ENCODE data around the gene ADPRM.

ADPRM gene

GRCh38 chr17:10754861-10755591 lies 57.6 kb downstream of the ADPRM start:
- no peak for TF ChIP-seq CTCF (IDR thresholded peaks at IDR 0.05; ENCODE audit: control insufficient read depth, extremely low read depth, insufficient read depth)
- DNase-seq (ENCODE audit: low read depth): no peak
- no peak overlapping the region for H3K4me3 ChIP-seq (ENCODE audit: low read depth, low read length)

- no peak for TF ChIP-seq CTCF (IDR thresholded peaks at IDR 0.05; ENCODE audit: control insufficient read depth, extremely low read depth, insufficient read depth)
- no peak overlapping the region for H3K4me3 ChIP-seq (ENCODE audit: low read depth, low read length)
These were observed 58.3 kb downstream of the ADPRM start for GRCh38 chr17:10755592-10756127.

DNA sequence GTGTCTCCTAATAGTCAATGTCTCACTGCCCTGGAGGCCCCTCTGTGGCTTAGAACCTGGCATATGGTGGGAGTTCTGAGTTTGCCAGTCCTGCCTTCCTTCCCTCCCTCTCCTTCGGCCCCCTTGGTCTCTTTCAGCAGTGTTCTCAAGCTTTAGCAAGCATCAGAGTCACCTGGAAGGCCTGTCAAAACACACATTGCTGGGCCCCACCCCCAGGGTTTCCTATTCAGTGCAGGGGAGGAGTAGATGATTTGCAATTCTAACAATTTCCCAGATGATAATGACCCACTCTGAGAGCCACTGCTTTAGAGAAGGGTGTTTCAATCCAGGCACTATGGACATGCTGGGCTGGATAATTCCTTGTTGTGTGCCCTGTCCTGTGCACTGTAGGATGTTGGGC lies 58.8 kb downstream of the ADPRM start:
- H3K4me3 ChIP-seq (ENCODE audit: low read depth, low read length): no peak overlapping the region
- TF ChIP-seq CTCF (IDR thresholded peaks at IDR 0.05; ENCODE audit: control insufficient read depth, extremely low read depth, insufficient read depth): no peak
- DNase-seq (ENCODE audit: low read depth): no peak

More at GRCh38 chr17:10755592-10756127, 58.3 kb downstream of the ADPRM start:
- no peak for DNase-seq (ENCODE audit: low read depth)

- no peak for TF ChIP-seq CTCF (IDR thresholded peaks at IDR 0.05; ENCODE audit: control insufficient read depth, extremely low read depth, insufficient read depth)
- DNase-seq (ENCODE audit: low read depth): no peak
- H3K4me3 ChIP-seq (ENCODE audit: low read depth, low read length): no peak overlapping the region
These were observed 59.2 kb downstream of the ADPRM start for GRCh38 chr17:10756619-10757018.

DNA sequence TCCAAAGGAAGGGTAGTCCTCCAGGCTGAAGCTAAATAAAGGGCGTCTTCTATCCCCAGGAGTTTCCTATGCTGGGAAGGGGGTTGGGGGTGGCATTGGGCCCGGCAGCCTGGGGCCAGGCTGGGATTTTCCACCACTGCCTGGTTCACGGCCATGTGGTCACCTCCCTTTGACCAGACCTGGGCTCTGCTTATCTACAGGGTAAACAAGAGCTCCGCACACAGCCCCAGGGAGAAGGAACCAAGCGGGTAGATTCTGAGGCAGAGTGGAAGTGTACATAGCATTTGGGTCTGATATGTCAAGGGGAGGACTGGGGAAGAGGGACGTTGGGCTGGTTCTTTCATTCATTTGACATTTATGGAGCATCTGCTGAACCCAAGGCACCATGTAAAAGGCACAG lies 59.7 kb downstream of the ADPRM start:
- no peak for TF ChIP-seq CTCF (IDR thresholded peaks at IDR 0.05; ENCODE audit: control insufficient read depth, extremely low read depth, insufficient read depth)
- H3K4me3 ChIP-seq (ENCODE audit: low read depth, low read length): no peak overlapping the region
- DNase-seq (ENCODE audit: low read depth): no peak

GRCh38 chr17:10757647-10758046 lies 60.3 kb downstream of the ADPRM start:
- TF ChIP-seq CTCF (IDR thresholded peaks at IDR 0.05; ENCODE audit: control insufficient read depth, extremely low read depth, insufficient read depth): no peak
- DNase-seq (ENCODE audit: low read depth): no peak
- H3K4me3 ChIP-seq (ENCODE audit: low read depth, low read length): no peak overlapping the region

- TF ChIP-seq CTCF (IDR thresholded peaks at IDR 0.05; ENCODE audit: control insufficient read depth, extremely low read depth, insufficient read depth): no peak
These were observed 60.7 kb downstream of the ADPRM start for GRCh38 chr17:10758062-10758461.

More at GRCh38 chr17:10758062-10758461, 60.7 kb downstream of the ADPRM start:
- DNase-seq (ENCODE audit: low read depth): no peak
- H3K4me3 ChIP-seq (ENCODE audit: low read depth, low read length): no peak overlapping the region

All from LNCaP clone FGC (cell line).